GM23338 (cell line): ENCODE measurements around the gene MPRIP. TPM values are rescaled to one million over a fixed set of nuclear protein-coding genes. Genes with fewer than 3 reads are reported as not detected.

ENCODE experiments used
- ATAC-seq: fragments of 200-7000 bp; cut with Tn5 transposase; 3 replicates; pipeline ENCODE4 v1.9.1; 2020
- DNase-seq: peaks from one replicate; pipeline ENCODE4 v3.0.0-alpha.2; 2015; ENCODE audit warnings: low spot score
- H2AFZ ChIP-seq: fragments of 200-600 bp; sonication (generic); 2 replicates; pipeline ENCODE4 v1.8.0; 2016; ENCODE audit warnings: antibody characterized with exemption, mild to moderate bottlenecking, moderate library complexity
- H3F3A ChIP-seq: fragments of 200-600 bp; sonication (generic); replicated peaks from 2 replicates; pipeline ENCODE4 v1.8.0; 2017; ENCODE audit warnings: antibody characterized with exemption, mixed run types, low read depth
- H3K27ac ChIP-seq: fragments of 200-600 bp; sonication (generic); 2 replicates; pipeline ENCODE4 v1.6.1; 2016; ENCODE audit warnings: low read depth
- H3K27me3 ChIP-seq: fragments of 200-600 bp; sonication (generic); 2 replicates; pipeline ENCODE4 v1.8.0; 2016; ENCODE audit warnings: mild to moderate bottlenecking, mixed run types, moderate library complexity; ENCODE audit not compliant: insufficient read depth
- H3K36me3 ChIP-seq: fragments of 200-600 bp; sonication (generic); 2 replicates; pipeline ENCODE4 v1.8.0; 2016; ENCODE audit warnings: mild to moderate bottlenecking; ENCODE audit not compliant: insufficient read depth
- H3K4me1 ChIP-seq: fragments of 200-600 bp; sonication (generic); 2 replicates; pipeline ENCODE4 v1.8.0; 2016; ENCODE audit warnings: mild to moderate bottlenecking, moderate library complexity; ENCODE audit not compliant: insufficient read depth
- H3K4me2 ChIP-seq: fragments of 200-600 bp; sonication (generic); 2 replicates; pipeline ENCODE4 v1.7.1; 2017; ENCODE audit warnings: mixed run types
- H3K4me3 ChIP-seq: fragments of 200-600 bp; sonication (generic); 2 replicates; pipeline ENCODE4 v1.6.1; 2016; ENCODE audit warnings: mixed run types
- H3K79me2 ChIP-seq: fragments of 200-600 bp; sonication (generic); replicated peaks from 2 replicates; pipeline ENCODE4 v1.8.0; 2017; ENCODE audit warnings: mild to moderate bottlenecking; ENCODE audit not compliant: insufficient read depth
- H3K9me2 ChIP-seq: fragments of 200-600 bp; sonication (generic); 2 replicates; pipeline ENCODE4 v1.8.0; 2017; ENCODE audit not compliant: insufficient read depth
- H4K20me1 ChIP-seq: fragments of 200-600 bp; sonication (generic); replicated peaks from 2 replicates; pipeline ENCODE4 v1.8.0; 2017; ENCODE audit warnings: mild to moderate bottlenecking; ENCODE audit not compliant: insufficient read depth
- H3K27ac Mint-ChIP-seq: 2 replicates; pipeline ENCODE4 v1.8.0; 2020; ENCODE audit warnings: inconsistent platforms, mild to moderate bottlenecking, moderate library complexity, mixed read lengths
- H3K27me3 Mint-ChIP-seq: 3 replicates; pipeline ENCODE4 v1.8.0; 2022; ENCODE audit warnings: low read depth, mild to moderate bottlenecking, moderate library complexity, mixed read lengths, inconsistent platforms; ENCODE audit not compliant: insufficient read depth, poor library complexity
- H3K36me3 Mint-ChIP-seq: 3 replicates; pipeline ENCODE4 v1.8.0; 2021; ENCODE audit warnings: low read depth, mild to moderate bottlenecking, inconsistent platforms, moderate library complexity, mixed read lengths
- H3K4me1 Mint-ChIP-seq: 3 replicates; pipeline ENCODE4 v1.8.0; 2020; ENCODE audit warnings: mild to moderate bottlenecking, inconsistent platforms, mixed read lengths
- H3K4me3 Mint-ChIP-seq: 3 replicates; pipeline ENCODE4 v1.8.0; 2021; ENCODE audit warnings: moderate library complexity, mild to moderate bottlenecking, inconsistent platforms, mixed read lengths
- H3K9me3 Mint-ChIP-seq: 3 replicates; pipeline ENCODE4 v1.8.0; 2020; ENCODE audit warnings: moderate library complexity, mild to moderate bottlenecking, inconsistent platforms, mixed read lengths
- CREB1 ChIP-seq: fragments of 250-450 bp; sonication (Bioruptor Pico); IDR thresholded peaks from 2 replicates; pipeline ENCODE4 v1.5.0; 2020; ENCODE audit warnings: low read depth, mild to moderate bottlenecking, moderate library complexity
- CTCF ChIP-seq, 2 experiments: fragments of 200-600 bp in 1 of 2; sonication (generic) in 1 of 2; conservative IDR thresholded peaks; 2 replicates each; pipeline versions ENCODE4 v1.5.1 to v1.6.1; 2016 to 2017; ENCODE audit warnings: antibody characterized with exemption in 2 of 2, low read depth in 2 of 2, mild to moderate bottlenecking in 2 of 2, moderate library complexity in 1 of 2
- EZH2 ChIP-seq: fragments of 200-600 bp; sonication (generic); IDR thresholded peaks from one replicate; pipeline ENCODE4 v1.8.0; 2017; ENCODE audit warnings: antibody characterized with exemption, mild to moderate bottlenecking, low read depth; ENCODE audit not compliant: unreplicated experiment
- EZH2phosphoT487 ChIP-seq: fragments of 200-600 bp; sonication (generic); IDR thresholded peaks from one replicate; pipeline ENCODE4 v1.8.1; 2018; ENCODE audit warnings: antibody characterized with exemption; ENCODE audit not compliant: unreplicated experiment
- NANOG ChIP-seq: IDR thresholded peaks from 2 replicates; pipeline ENCODE4 v1.6.1; 2016; ENCODE audit warnings: antibody characterized with exemption, borderline replicate concordance
- POLR2AphosphoS5 ChIP-seq: IDR thresholded peaks from 2 replicates; pipeline ENCODE4 v1.6.1; 2016; ENCODE audit warnings: antibody characterized with exemption, low read depth
- REST ChIP-seq: IDR thresholded peaks from one replicate; pipeline ENCODE4 v1.6.1; 2018; ENCODE audit warnings: antibody characterized with exemption; ENCODE audit not compliant: unreplicated experiment
- STAT1 ChIP-seq: IDR thresholded peaks from one replicate; pipeline ENCODE4 v1.6.1; 2016; ENCODE audit warnings: antibody characterized with exemption; ENCODE audit not compliant: unreplicated experiment
- ZNF331 ChIP-seq: fragments of 250-450 bp; sonication (Bioruptor Pico); IDR thresholded peaks from 2 replicates; pipeline ENCODE4 v1.5.0; 2020; ENCODE audit warnings: low read depth, mild to moderate bottlenecking, moderate library complexity
- polyA plus RNA-seq: library from polyadenylated mRNA; unstranded; fragments of >200 nt; fragmentation: Nextera tagmentation; extraction: Ambion mirVana; gene quantifications from 2 replicates; pipeline ENCODE4 v1.2.1, GENCODE V29; 2016
- total RNA-seq: library from RNA; depleted of rRNA; stranded (reverse); fragments of >200 nt; shearing (Covaris generic); gene quantifications from 2 replicates; pipeline ENCODE4 v1.2.3, GENCODE V29; 2014
- TF ChIP-seq, protein P1 (sequence below): fragments of 250-450 bp; sonication (Bioruptor Pico); IDR thresholded peaks from 2 replicates; pipeline ENCODE4 v1.5.0; 2020; ENCODE audit warnings: mild to moderate bottlenecking, moderate library complexity

Gene MPRIP
- total and polyA plus RNA-seq, 2 experiments from 2014 or later, result 39.3 to 113 TPM

GRCh38 chr17:17060930-17061329 is 18.7 kb downstream of the MPRIP start (continued):
- no peak for TF ChIP-seq REST
- TF ChIP-seq POLR2AphosphoS5, result no peak

- ATAC-seq (no peak), DNase-seq (no peak)
- Histone ChIP-seq H3K27ac (no peak overlapping the region), H3K4me2 (no peak overlapping the region), H3K79me2 (peaks cover 86% of the 10 kb centered on the region), H2AFZ (no peak overlapping the region), H3K36me3 (no peaks in the 10 kb centered on the region; the same call in 1 of the 2 replicates), H3K4me1 (no peaks in the 10 kb centered on the region), H3K27me3 (no peaks in the 10 kb centered on the region), H4K20me1 (peaks cover 18% of the 10 kb centered on the region; the same call in 1 of the 2 replicates), H3F3A (no peaks in the 10 kb centered on the region), H3K9me2 (no peaks in the 10 kb centered on the region), H3K4me3 (no peak overlapping the region)
- Mint-ChIP-seq H3K4me1 (no peaks in the 10 kb centered on the region; the same call in 1 of the 3 replicates), H3K27me3 (no peaks in the 10 kb centered on the region), H3K4me3 (no peak overlapping the region), H3K27ac (no peak overlapping the region), H3K36me3 (no peaks in the 10 kb centered on the region), H3K9me3 (no peaks in the 10 kb centered on the region)
- TF ChIP-seq ZNF331, result no peak
- TF ChIP-seq REST, result no peak
- TF ChIP-seq NANOG, result no peak
- no peak for TF ChIP-seq STAT1
- TF ChIP-seq, protein P1, sequence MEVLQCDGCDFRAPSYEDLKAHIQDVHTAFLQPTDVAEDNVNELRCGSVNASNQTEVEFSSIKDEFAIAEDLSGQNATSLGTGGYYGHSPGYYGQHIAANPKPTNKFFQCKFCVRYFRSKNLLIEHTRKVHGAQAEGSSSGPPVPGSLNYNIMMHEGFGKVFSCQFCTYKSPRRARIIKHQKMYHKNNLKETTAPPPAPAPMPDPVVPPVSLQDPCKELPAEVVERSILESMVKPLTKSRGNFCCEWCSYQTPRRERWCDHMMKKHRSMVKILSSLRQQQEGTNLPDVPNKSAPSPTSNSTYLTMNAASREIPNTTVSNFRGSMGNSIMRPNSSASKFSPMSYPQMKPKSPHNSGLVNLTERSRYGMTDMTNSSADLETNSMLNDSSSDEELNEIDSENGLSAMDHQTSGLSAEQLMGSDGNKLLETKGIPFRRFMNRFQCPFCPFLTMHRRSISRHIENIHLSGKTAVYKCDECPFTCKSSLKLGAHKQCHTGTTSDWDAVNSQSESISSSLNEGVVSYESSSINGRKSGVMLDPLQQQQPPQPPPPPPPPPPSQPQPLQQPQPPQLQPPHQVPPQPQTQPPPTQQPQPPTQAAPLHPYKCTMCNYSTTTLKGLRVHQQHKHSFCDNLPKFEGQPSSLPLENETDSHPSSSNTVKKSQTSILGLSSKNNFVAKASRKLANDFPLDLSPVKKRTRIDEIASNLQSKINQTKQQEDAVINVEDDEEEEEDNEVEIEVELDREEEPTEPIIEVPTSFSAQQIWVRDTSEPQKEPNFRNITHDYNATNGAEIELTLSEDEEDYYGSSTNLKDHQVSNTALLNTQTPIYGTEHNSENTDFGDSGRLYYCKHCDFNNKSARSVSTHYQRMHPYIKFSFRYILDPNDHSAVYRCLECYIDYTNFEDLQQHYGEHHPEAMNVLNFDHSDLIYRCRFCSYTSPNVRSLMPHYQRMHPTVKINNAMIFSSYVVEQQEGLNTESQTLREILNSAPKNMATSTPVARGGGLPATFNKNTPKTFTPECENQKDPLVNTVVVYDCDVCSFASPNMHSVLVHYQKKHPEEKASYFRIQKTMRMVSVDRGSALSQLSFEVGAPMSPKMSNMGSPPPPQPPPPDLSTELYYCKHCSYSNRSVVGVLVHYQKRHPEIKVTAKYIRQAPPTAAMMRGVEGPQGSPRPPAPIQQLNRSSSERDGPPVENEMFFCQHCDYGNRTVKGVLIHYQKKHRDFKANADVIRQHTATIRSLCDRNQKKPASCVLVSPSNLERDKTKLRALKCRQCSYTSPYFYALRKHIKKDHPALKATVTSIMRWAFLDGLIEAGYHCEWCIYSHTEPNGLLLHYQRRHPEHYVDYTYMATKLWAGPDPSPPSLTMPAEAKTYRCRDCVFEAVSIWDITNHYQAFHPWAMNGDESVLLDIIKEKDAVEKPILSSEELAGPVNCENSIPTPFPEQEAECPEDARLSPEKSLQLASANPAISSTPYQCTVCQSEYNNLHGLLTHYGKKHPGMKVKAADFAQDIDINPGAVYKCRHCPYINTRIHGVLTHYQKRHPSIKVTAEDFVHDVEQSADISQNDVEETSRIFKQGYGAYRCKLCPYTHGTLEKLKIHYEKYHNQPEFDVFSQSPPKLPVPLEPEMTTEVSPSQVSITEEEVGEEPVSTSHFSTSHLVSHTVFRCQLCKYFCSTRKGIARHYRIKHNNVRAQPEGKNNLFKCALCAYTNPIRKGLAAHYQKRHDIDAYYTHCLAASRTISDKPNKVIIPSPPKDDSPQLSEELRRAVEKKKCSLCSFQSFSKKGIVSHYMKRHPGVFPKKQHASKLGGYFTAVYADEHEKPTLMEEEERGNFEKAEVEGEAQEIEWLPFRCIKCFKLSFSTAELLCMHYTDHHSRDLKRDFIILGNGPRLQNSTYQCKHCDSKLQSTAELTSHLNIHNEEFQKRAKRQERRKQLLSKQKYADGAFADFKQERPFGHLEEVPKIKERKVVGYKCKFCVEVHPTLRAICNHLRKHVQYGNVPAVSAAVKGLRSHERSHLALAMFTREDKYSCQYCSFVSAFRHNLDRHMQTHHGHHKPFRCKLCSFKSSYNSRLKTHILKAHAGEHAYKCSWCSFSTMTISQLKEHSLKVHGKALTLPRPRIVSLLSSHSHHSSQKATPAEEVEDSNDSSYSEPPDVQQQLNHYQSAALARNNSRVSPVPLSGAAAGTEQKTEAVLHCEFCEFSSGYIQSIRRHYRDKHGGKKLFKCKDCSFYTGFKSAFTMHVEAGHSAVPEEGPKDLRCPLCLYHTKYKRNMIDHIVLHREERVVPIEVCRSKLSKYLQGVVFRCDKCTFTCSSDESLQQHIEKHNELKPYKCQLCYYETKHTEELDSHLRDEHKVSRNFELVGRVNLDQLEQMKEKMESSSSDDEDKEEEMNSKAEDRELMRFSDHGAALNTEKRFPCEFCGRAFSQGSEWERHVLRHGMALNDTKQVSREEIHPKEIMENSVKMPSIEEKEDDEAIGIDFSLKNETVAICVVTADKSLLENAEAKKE (CRISPR knock-in tag), result no peak
- TF ChIP-seq EZH2phosphoT487, result no peak
- TF ChIP-seq EZH2, result no peak
- no peak for TF ChIP-seq CREB1 (CRISPR knock-in tag)
- no peak for TF ChIP-seq CTCF (conservative IDR thresholded peaks at IDR 0.05; ENCODE audit: low read depth in 2 of 2)
Measured at GRCh38 chr17:17061516-17061915, 19.3 kb downstream of the MPRIP start.
